ENCODE results near the gene KIF1A.

DNA sequence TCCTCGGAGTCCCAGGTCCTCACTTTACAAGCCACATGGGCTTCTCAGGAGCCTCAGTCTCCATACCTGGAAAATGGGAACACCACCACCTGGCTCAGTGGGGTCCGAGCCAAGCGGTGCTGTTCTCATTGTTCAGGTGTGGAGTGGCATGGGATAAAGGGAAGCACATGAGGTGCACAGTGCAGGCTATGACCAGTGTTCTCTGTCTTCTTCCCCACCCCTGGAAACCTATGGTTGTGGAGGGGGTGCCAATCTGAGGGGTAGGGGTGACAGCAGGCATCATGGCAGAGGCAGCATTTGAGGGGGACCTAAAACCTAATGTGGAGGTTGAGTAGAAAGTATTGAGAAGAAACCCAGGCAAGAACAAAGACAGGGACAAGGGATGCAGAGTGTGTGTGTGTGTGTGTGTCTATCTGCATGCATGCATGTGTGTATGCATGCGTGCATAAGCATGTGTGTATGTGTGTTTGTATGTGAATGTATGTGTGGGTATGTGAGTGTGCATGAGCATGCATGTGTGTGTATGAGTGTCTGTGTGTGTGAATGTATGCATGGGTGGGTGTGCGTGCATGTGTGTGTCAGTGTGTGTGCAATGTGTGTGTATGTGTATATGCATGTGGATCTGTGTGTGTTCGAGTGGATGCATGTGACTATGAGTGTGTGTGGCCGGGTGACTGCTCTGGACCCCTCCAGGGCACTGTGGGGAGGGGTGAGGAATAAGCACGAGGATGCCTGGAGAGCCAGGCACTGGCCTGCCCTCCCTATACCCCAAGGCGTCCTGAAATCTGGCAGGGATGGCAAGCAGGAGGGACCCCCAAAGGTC lies 4.0 kb downstream of the KIF1A start:
- TF ChIP-seq, protein P1, sequence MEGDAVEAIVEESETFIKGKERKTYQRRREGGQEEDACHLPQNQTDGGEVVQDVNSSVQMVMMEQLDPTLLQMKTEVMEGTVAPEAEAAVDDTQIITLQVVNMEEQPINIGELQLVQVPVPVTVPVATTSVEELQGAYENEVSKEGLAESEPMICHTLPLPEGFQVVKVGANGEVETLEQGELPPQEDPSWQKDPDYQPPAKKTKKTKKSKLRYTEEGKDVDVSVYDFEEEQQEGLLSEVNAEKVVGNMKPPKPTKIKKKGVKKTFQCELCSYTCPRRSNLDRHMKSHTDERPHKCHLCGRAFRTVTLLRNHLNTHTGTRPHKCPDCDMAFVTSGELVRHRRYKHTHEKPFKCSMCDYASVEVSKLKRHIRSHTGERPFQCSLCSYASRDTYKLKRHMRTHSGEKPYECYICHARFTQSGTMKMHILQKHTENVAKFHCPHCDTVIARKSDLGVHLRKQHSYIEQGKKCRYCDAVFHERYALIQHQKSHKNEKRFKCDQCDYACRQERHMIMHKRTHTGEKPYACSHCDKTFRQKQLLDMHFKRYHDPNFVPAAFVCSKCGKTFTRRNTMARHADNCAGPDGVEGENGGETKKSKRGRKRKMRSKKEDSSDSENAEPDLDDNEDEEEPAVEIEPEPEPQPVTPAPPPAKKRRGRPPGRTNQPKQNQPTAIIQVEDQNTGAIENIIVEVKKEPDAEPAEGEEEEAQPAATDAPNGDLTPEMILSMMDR (conservative IDR thresholded peaks at IDR 0.05; ENCODE audit: low read length), result no peak
- no peak for TF ChIP-seq EZH2phosphoT487 (IDR thresholded peaks at IDR 0.05; ENCODE audit: borderline replicate concordance)
